ENCODE results near the gene NEU3.
"Not testable (repeated sequence)": the region's sequence is repeated elsewhere in the genome, so short reads cannot be mapped to it uniquely, and the experiment has no call there.

The NEU3 gene

GRCh38 chr11:75031224-75031753, 42.6 kb downstream of the NEU3 start:
- DNase-seq, result peak; percentile 60

GRCh38 chr11:75031771-75032549, 43.2 kb downstream of the NEU3 start:
- DNase-seq, result peak; percentile 42

GRCh38 chr11:75032550-75032935, 43.8 kb downstream of the NEU3 start:
- no peak for DNase-seq

GRCh38 chr11:75033916-75034315, 45.2 kb downstream of the NEU3 start:
- no peak for DNase-seq

GRCh38 chr11:75035256-75035655, 46.5 kb downstream of the NEU3 start:
- no peak for DNase-seq

- peak; percentile 17 for DNase-seq
Measured at GRCh38 chr11:75035911-75036565, 47.3 kb downstream of the NEU3 start.

GRCh38 chr11:75040167-75040770, 51.5 kb downstream of the NEU3 start:
- no peak for DNase-seq

GRCh38 chr11:75041263-75041662, 52.5 kb downstream of the NEU3 start:
- no peak for DNase-seq

GRCh38 chr11:75041821-75042220, 53.1 kb downstream of the NEU3 start:
- DNase-seq, result not testable (repeated sequence)

- DNase-seq, result not testable (repeated sequence)
Measured at GRCh38 chr11:75044381-75045170, 55.8 kb downstream of the NEU3 start.

GRCh38 chr11:75046668-75047067, 57.9 kb downstream of the NEU3 start:
- not testable (repeated sequence) for DNase-seq

GRCh38 chr11:75047191-75047590, 58.5 kb downstream of the NEU3 start:
- DNase-seq, result no peak

- DNase-seq, result not testable (repeated sequence)
Measured at GRCh38 chr11:75049501-75050266, 61.0 kb downstream of the NEU3 start.

GRCh38 chr11:75050516-75050915, 61.8 kb downstream of the NEU3 start:
- DNase-seq, result no peak

- no peak for DNase-seq
Measured at GRCh38 chr11:75051043-75051442, 62.3 kb downstream of the NEU3 start.

GRCh38 chr11:75052457-75052856, 63.7 kb downstream of the NEU3 start:
- no peak for DNase-seq

- DNase-seq, result no peak
Measured at GRCh38 chr11:75055511-75055910, 66.8 kb downstream of the NEU3 start.

GRCh38 chr11:75056814-75057213, 68.1 kb downstream of the NEU3 start:
- DNase-seq, result no peak

- DNase-seq, result no peak
Measured at GRCh38 chr11:75059299-75059698, 70.6 kb downstream of the NEU3 start.

- no peak for DNase-seq
Measured at GRCh38 chr11:75063741-75064314, 75.1 kb downstream of the NEU3 start.

- no peak for DNase-seq
Measured at GRCh38 chr11:75066061-75066460, 77.3 kb downstream of the NEU3 start.
